HepG2 (cell line): Measurements from ENCODE around the gene DDX46. TPM values are rescaled to one million over a fixed set of nuclear protein-coding genes. Genes with fewer than 3 reads are reported as not detected.

Source experiments
- ADNP ChIP-seq: sonication (generic); formaldehyde crosslinking; IDR thresholded peaks from 2 replicates; pipeline ENCODE4 v1.4.0; 2020; ENCODE audit warnings: missing genetic modification reagents
- AFF4 ChIP-seq: sonication (generic); formaldehyde crosslinking; IDR thresholded peaks from 2 replicates; pipeline ENCODE4 v1.4.0; 2020; ENCODE audit warnings: missing genetic modification reagents
- AGO1 ChIP-seq: fragments of 200-400 bp; formaldehyde crosslinking; IDR thresholded peaks from 2 replicates; pipeline ENCODE4 v1.6.1; 2017; ENCODE audit warnings: mild to moderate bottlenecking, low read depth, low read length, moderate library complexity; ENCODE audit not compliant: poor library complexity, severe bottlenecking
- ARNT ChIP-seq: fragments of 450-650 bp; IDR thresholded peaks from 2 replicates; pipeline ENCODE4 v1.6.1; 2017
- CAMTA2 ChIP-seq: sonication (generic); formaldehyde crosslinking; IDR thresholded peaks from 2 replicates; pipeline ENCODE4 v1.4.0; 2020; ENCODE audit warnings: mild to moderate bottlenecking, missing genetic modification reagents, borderline replicate concordance
- EP300 ChIP-seq, 3 experiments: sonication (generic) in 1 of 3; formaldehyde crosslinking in 1 of 3; IDR thresholded peaks; 2 replicates each; pipeline versions ENCODE4 v1.5.1 to v1.6.1; 2011 to 2020; ENCODE audit warnings: low read depth in 2 of 3, low read length in 2 of 3, borderline replicate concordance in 1 of 3, improper control_type of control experiment in 1 of 3, mild to moderate bottlenecking in 1 of 3, missing genetic modification reagents in 1 of 3, moderate library complexity in 1 of 3
- KAT2B ChIP-seq: fragments of 150-350 bp; IDR thresholded peaks from 2 replicates; pipeline ENCODE4 v1.6.1; 2014; ENCODE audit warnings: low read depth, low read length, borderline replicate concordance
- KDM5A ChIP-seq: fragments of 200-600 bp; sonication (generic); IDR thresholded peaks from 2 replicates; pipeline ENCODE4 v1.7.0; 2018; ENCODE audit warnings: antibody characterized with exemption, mild to moderate bottlenecking, low read length, borderline replicate concordance
- MNT ChIP-seq: fragments of 450-650 bp; IDR thresholded peaks from 2 replicates; pipeline ENCODE4 v1.6.1; 2016
- PITX1 ChIP-seq: sonication (generic); formaldehyde crosslinking; IDR thresholded peaks from 2 replicates; pipeline ENCODE4 v1.5.1; 2020; ENCODE audit warnings: mild to moderate bottlenecking, missing genetic modification reagents
- SMAD9 ChIP-seq: sonication (generic); formaldehyde crosslinking; IDR thresholded peaks from 2 replicates; pipeline ENCODE4 v1.5.1; 2020; ENCODE audit warnings: mild to moderate bottlenecking, missing genetic modification reagents
- ZNF256 ChIP-seq: sonication (generic); formaldehyde crosslinking; conservative IDR thresholded peaks from 2 replicates; pipeline ENCODE4 v1.4.0; 2020; ENCODE audit warnings: missing genetic modification reagents
- ZZZ3 ChIP-seq: sonication (generic); formaldehyde crosslinking; IDR thresholded peaks from 2 replicates; pipeline ENCODE4 v1.4.0; 2020; ENCODE audit warnings: missing genetic modification reagents, mild to moderate bottlenecking, borderline replicate concordance
- polyA plus RNA-seq, 8 experiments: library from polyadenylated mRNA; depleted of rRNA in 3 of 8; stranded (reverse) in 7 of 8; unstranded in 1 of 8; fragments of >200 nt; fragmentation: Illumina TruSeq in 4 of 8; extraction: Trizol in 4 of 8; gene quantifications; 2 replicates each; pipeline versions ENCODE4 v1.2.1 to v1.2.3, GENCODE V29; 2011 to 2016; ENCODE audit warnings: low read depth in 4 of 8, missing spikeins in 1 of 8, mixed read lengths in 1 of 8; ENCODE audit not compliant: insufficient read depth in 1 of 8
- total RNA-seq, 5 experiments: library from RNA; depleted of rRNA; stranded (reverse); fragments of >200 nt; fragmentation: Illumina TruSeq; extraction: Trizol; gene quantifications; 2 replicates each; pipeline ENCODE4 v1.2.3, GENCODE V29; 2016; ENCODE audit warnings: low read depth in 1 of 5
- TF ChIP-seq, protein P1 (sequence below): sonication (generic); formaldehyde crosslinking; IDR thresholded peaks from 2 replicates; pipeline ENCODE4 v1.8.1; 2023; ENCODE audit warnings: mild to moderate bottlenecking, missing genetic modification reagents
- TF ChIP-seq, protein P2 (sequence below): sonication (generic); formaldehyde crosslinking; IDR thresholded peaks from 2 replicates; pipeline ENCODE4 v1.5.0; 2020; ENCODE audit warnings: mild to moderate bottlenecking, missing genetic modification reagents
- TF ChIP-seq, protein P3 (sequence below): sonication (generic); formaldehyde crosslinking; IDR thresholded peaks from 2 replicates; pipeline ENCODE4 v1.5.0; 2020; ENCODE audit warnings: mild to moderate bottlenecking, missing genetic modification reagents

Gene DDX46
- total and polyA plus RNA-seq, 2 of the 13 experiments (the other 11 are each of a cell fraction or from before 2014, with no cell fraction given), result 27.3 to 59.3 TPM

GRCh38 chr5:134758504-134759341 lies at the start of gene DDX46 (continued):
- TF ChIP-seq, protein P1, sequence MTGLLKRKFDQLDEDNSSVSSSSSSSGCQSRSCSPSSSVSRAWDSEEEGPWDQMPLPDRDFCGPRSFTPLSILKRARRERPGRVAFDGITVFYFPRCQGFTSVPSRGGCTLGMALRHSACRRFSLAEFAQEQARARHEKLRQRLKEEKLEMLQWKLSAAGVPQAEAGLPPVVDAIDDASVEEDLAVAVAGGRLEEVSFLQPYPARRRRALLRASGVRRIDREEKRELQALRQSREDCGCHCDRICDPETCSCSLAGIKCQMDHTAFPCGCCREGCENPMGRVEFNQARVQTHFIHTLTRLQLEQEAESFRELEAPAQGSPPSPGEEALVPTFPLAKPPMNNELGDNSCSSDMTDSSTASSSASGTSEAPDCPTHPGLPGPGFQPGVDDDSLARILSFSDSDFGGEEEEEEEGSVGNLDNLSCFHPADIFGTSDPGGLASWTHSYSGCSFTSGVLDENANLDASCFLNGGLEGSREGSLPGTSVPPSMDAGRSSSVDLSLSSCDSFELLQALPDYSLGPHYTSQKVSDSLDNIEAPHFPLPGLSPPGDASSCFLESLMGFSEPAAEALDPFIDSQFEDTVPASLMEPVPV (CRISPR knock-in tag), result peak; percentile 76; the same call in 1 of the 2 replicates
- peak; percentile 53 for TF ChIP-seq AGO1
- peak; percentile 90; the same call in 1 of the 2 replicates for TF ChIP-seq ZZZ3 (CRISPR knock-in tag)
- peak; percentile 98 for TF ChIP-seq KDM5A
- no peak for TF ChIP-seq KAT2B
- TF ChIP-seq CAMTA2 (CRISPR knock-in tag), result no peak; the same call in 1 of the 2 replicates
- TF ChIP-seq SMAD9, result no peak
- peak; percentile 29; the same call in 1 of the 2 replicates for TF ChIP-seq MNT
- TF ChIP-seq ZNF256, result peak; percentile 81; the same call in 1 of the 2 replicates
- peak; percentile 54; the same call in 1 of the 2 replicates for TF ChIP-seq PITX1 (CRISPR knock-in tag)
- TF ChIP-seq, protein P2, sequence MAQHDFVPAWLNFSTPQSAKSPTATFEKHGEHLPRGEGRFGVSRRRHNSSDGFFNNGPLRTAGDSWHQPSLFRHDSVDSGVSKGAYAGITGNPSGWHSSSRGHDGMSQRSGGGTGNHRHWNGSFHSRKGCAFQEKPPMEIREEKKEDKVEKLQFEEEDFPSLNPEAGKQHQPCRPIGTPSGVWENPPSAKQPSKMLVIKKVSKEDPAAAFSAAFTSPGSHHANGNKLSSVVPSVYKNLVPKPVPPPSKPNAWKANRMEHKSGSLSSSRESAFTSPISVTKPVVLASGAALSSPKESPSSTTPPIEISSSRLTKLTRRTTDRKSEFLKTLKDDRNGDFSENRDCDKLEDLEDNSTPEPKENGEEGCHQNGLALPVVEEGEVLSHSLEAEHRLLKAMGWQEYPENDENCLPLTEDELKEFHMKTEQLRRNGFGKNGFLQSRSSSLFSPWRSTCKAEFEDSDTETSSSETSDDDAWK (CRISPR knock-in tag), result no peak
- peak; percentile 43; the same call in 1 of the 2 replicates for TF ChIP-seq ADNP (CRISPR knock-in tag)
- TF ChIP-seq AFF4 (CRISPR knock-in tag), result no peak
- 0 out of 4 replicates have a peak, but pooled peaks of 1 of the 2 experiments have one; percentile 7 for TF ChIP-seq EP300 (IDR thresholded peaks at IDR 0.05; ENCODE audit: low read depth in 2 of 2, low read length in 2 of 2)
- TF ChIP-seq EP300 (CRISPR knock-in tag; IDR thresholded peaks at IDR 0.05; ENCODE audit: borderline replicate concordance), result no peak; the same call in 1 of the 2 replicates
- TF ChIP-seq, protein P3, sequence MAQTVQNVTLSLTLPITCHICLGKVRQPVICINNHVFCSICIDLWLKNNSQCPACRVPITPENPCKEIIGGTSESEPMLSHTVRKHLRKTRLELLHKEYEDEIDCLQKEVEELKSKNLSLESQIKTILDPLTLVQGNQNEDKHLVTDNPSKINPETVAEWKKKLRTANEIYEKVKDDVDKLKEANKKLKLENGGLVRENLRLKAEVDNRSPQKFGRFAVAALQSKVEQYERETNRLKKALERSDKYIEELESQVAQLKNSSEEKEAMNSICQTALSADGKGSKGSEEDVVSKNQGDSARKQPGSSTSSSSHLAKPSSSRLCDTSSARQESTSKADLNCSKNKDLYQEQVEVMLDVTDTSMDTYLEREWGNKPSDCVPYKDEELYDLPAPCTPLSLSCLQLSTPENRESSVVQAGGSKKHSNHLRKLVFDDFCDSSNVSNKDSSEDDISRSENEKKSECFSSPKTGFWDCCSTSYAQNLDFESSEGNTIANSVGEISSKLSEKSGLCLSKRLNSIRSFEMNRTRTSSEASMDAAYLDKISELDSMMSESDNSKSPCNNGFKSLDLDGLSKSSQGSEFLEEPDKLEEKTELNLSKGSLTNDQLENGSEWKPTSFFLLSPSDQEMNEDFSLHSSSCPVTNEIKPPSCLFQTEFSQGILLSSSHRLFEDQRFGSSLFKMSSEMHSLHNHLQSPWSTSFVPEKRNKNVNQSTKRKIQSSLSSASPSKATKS (CRISPR knock-in tag), result no peak
- no peak for TF ChIP-seq ARNT
